Cardiac muscle cell (in vitro differentiated cells and primary cell): ENCODE data around the gene ABHD14A. TPM values are rescaled to one million over a fixed set of nuclear protein-coding genes. Genes with fewer than 3 reads are reported as not detected.

Source experiments
- DNase-seq, 2 donors: peaks; one replicate each; pipeline versions ENCODE4 v3.0.0 to v3.0.0-alpha.2; 2010 to 2017; ENCODE audit warnings: low read depth in 1 of 2, low spot score in 1 of 2
- H3K27ac ChIP-seq: fragments of 200-600 bp; sonication (generic); 2 replicates; pipeline ENCODE4 v1.5.1; 2016
- H3K27me3 ChIP-seq: fragments of 200-600 bp; sonication (generic); 2 replicates; pipeline ENCODE4 v1.6.0; 2016; ENCODE audit warnings: control low read depth
- H3K36me3 ChIP-seq: fragments of 200-600 bp; sonication (generic); 2 replicates; pipeline ENCODE4 v1.5.1; 2016; ENCODE audit warnings: control low read depth
- H3K4me1 ChIP-seq: fragments of 200-600 bp; sonication (generic); 2 replicates; pipeline ENCODE4 v1.8.1; 2017; ENCODE audit warnings: low read depth, mild to moderate bottlenecking, mixed run types
- H3K4me3 ChIP-seq: fragments of 200-600 bp; sonication (generic); 2 replicates; pipeline ENCODE4 v1.5.1; 2016; ENCODE audit warnings: mild to moderate bottlenecking
- H3K9me3 ChIP-seq: fragments of 200-600 bp; sonication (generic); 2 replicates; pipeline ENCODE4 v1.5.1; 2017; ENCODE audit warnings: low read depth, mild to moderate bottlenecking, control low read depth
- CTCF ChIP-seq: IDR thresholded peaks from 2 replicates; pipeline ENCODE4 v1.5.1; 2012; ENCODE audit warnings: low read depth, mild to moderate bottlenecking, low read length
- polyA plus RNA-seq: library from polyadenylated mRNA; unstranded; fragments of >200 nt; fragmentation: Nextera tagmentation; extraction: Ambion mirVana; gene quantifications from 2 replicates; pipeline ENCODE4 v1.2.1, GENCODE V29; 2016
- total RNA-seq: library from RNA; depleted of rRNA; stranded (reverse); fragments of >200 nt; gene quantifications from 2 replicates; pipeline ENCODE4 v1.2.3, GENCODE V29; 2016

ABHD14A gene
- total and polyA plus RNA-seq, 2 experiments from 2014 or later, result 56.5 to 104 TPM

- H3K27ac ChIP-seq, result peak within 1 kb of the TSS; percentile 86
- TF ChIP-seq CTCF, result no peak
Measured at GRCh38 chr3:51982838-51983577, 8.1 kb downstream of the ABHD14A start, which contains the start of gene ACY1. Gene ACY1 (plus strand): TSS chr3:51983535. CDS start chr3:51984065, 530 bp downstream.

GRCh38 chr3:51983578-51984268 lies 8.9 kb downstream of the ABHD14A start:
- Histone ChIP-seq H3K4me1 (peaks cover 16% of the 10 kb centered on the region), H3K27ac (peak overlapping the region; percentile 86), H3K4me3 (peak overlapping the region; percentile 27), H3K9me3 (no peaks in the 10 kb centered on the region), H3K27me3 (no peaks in the 10 kb centered on the region), H3K36me3 (no peaks in the 10 kb centered on the region)
- TF ChIP-seq CTCF, result no peak
- DNase-seq, result no peak

More at GRCh38 chr3:51982838-51983577, 8.1 kb downstream of the ABHD14A start, which contains the start of gene ACY1:
- Histone ChIP-seq H3K4me3 (peak within 1 kb of the TSS; percentile 27), H3K9me3 (no peaks in the 10 kb centered on the region), H3K4me1 (peaks cover 16% of the 10 kb centered on the region), H3K36me3 (no peaks in the 10 kb centered on the region), H3K27me3 (no peaks in the 10 kb centered on the region)
- peak; percentile 91 to 94 for DNase-seq

DNA sequence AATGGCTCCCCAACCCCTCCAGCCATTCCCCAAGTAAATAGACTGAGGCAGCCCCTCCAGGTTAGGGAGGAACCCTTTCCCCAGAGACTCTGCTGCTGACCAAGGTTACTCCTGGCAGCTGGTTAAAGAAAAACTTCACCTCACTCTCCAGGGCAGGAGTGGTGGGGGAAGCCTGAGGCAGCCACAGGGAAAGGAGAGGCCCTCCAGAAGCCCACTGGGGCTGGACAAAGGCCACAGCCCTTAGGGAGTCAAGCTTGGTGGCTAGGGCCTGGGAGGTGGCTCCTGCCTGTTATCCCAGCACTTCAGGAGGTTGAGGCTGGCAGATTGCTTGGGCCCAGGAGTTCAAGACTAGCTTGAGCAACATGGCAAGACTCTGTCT lies 9.4 kb downstream of the ABHD14A start:
- H3K4me3 ChIP-seq, result no peak overlapping the region
- peak overlapping the region; percentile 86 for H3K27ac ChIP-seq

DNA sequence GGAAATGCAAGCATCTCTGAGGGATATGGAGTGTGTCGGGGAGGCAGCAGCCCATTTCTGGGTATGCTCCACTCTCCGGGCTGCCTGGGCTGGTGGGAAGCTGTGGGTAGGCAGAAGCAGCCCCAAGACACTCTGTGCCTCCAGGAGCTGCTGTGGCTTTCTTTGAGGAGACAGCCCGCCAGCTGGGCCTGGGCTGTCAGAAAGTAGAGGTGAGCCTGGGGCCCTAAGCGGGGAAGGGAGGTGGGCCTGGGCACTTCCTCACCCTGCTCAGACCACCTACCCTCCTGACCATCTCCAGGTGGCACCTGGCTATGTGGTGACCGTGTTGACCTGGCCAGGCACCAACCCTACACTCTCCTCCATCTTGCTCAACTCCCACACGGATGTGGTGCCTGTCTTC lies 10.2 kb downstream of the ABHD14A start:
- Histone ChIP-seq H3K4me3 (no peak overlapping the region), H3K9me3 (no peaks in the 10 kb centered on the region), H3K36me3 (no peaks in the 10 kb centered on the region), H3K4me1 (peaks cover 16% of the 10 kb centered on the region), H3K27ac (no peak overlapping the region), H3K27me3 (no peaks in the 10 kb centered on the region)
- no peak for DNase-seq
- TF ChIP-seq CTCF, result no peak

More for the DNA sequence above, 9.4 kb downstream of the ABHD14A start:
- Histone ChIP-seq H3K9me3 (no peaks in the 10 kb centered on the region), H3K27me3 (no peaks in the 10 kb centered on the region), H3K4me1 (peaks cover 16% of the 10 kb centered on the region), H3K36me3 (no peaks in the 10 kb centered on the region)
- no peak for TF ChIP-seq CTCF
- no peak for DNase-seq

GRCh38 chr3:51986010-51986947 lies 11.4 kb downstream of the ABHD14A start:
- no peaks in the 10 kb centered on the region for H3K27me3 ChIP-seq
- H3K27ac ChIP-seq, result no peak overlapping the region
- no peak for TF ChIP-seq CTCF
- H3K9me3 ChIP-seq, result no peaks in the 10 kb centered on the region
- no peak overlapping the region for H3K4me3 ChIP-seq
- DNase-seq, result no peak
- peaks cover 16% of the 10 kb centered on the region for H3K4me1 ChIP-seq
- H3K36me3 ChIP-seq, result no peaks in the 10 kb centered on the region
